Gastroesophageal sphincter (tissue), 3 donors: ENCODE data around the gene OSGEPL1.

Experiments used
- CTCF ChIP-seq, 4 experiments: fragments of 200-600 bp in 2 of 4; fragments of 450-650 bp in 2 of 4; sonication (generic) in 1 of 4; IDR thresholded peaks; one replicate each; pipeline ENCODE4 v1.5.1; 2017 to 2019; ENCODE audit warnings: antibody characterized with exemption in 4 of 4, mild to moderate bottlenecking in 2 of 4, moderate library complexity in 2 of 4
- POLR2A ChIP-seq, 2 donors: fragments of 450-650 bp; IDR thresholded peaks; one replicate each; pipeline ENCODE4 v1.6.1; 2017; ENCODE audit warnings: antibody characterized with exemption in 2 of 2, mild to moderate bottlenecking in 2 of 2, moderate library complexity in 1 of 2

DNA sequence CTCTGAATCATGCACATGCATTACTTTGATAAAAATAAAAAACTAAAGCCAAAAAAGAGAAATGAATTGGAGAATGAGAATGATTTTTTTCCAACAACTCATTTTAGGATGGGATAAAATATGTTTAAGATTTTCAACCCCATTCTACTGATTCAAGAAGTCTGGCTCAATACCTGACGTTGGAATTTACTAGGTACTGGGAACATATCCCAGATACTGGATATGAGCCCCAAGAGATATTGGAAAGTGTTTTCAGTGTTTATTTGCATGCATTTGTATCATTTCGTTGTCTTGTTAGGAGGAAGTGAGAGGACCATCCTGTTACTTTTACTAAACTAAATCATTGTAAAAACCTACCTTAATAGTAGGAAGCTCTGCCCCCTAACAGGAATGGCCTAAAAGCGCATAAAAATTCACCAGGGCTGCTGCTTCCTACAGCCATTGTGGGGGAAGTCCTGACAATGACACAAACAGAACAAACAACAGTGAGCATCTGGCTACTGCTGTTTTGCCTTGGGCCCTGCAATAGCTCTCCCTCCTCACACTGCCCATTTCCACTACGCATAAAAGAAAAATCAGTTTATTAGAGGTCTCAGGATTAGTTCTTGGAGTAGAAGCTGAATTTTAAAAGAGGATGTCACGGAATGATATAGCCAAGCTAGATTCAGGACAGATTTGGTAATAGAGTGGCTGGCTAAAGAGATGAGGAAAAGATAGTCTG, 52.9 kb downstream of the OSGEPL1 start:
- TF ChIP-seq POLR2A (IDR thresholded peaks at IDR 0.05) (no peak), CTCF (IDR thresholded peaks at IDR 0.05) (no peak)
